Astrocyte (in vitro differentiated cells and primary cell): Measurements from ENCODE around the gene TH.

Experiments used
- EZH2 ChIP-seq: IDR thresholded peaks from 2 replicates; pipeline ENCODE4 v1.6.1; 2012; ENCODE audit warnings: mild to moderate bottlenecking, low read length, inconsistent platforms; ENCODE audit not compliant: insufficient read depth
- TF ChIP-seq, protein P1 (sequence below): IDR thresholded peaks from 2 replicates; pipeline ENCODE4 v1.5.1; 2011; ENCODE audit warnings: low read depth, mild to moderate bottlenecking, inconsistent platforms, low read length, moderate library complexity; ENCODE audit not compliant: insufficient read depth

DNA sequence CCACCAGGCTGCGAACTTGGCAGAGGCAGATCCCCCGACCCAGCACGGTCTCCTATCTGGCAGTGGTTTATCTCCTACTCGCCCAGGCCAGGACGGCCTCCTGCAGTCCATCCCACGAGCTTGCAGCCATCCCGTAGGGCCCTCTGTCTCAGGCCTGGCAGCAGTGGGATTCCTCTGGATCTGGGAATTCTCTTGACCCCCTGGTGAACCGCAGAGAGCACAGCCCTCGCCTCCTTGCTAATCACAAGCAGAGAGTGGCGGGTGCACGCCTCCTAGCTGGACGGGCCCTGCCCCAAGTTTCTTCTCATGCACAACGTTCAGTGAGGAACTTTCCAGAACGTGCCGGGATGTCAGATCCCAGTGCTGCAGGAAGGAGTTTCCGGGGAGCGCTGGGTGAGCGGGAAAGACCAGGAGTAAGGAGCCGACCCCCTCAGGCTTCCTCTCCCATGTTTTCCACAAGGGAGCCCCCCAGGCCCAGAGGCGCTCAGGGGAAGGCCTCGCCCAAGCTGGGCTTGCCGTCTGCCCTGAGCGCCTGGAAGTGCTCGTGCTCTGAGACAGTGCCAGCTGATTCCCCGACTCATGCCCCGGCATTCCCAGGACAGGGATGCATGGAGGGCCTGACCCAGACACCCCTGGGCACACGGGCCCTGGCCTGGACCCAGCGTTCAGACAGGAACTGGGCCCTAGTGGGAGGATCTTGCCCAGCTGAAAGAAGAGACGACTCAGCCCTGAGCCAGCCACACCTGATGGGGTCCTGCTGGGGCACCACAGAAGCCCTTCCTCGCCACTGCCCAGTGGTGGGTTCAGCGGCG, 57.0 kb downstream of the TH start:
- TF ChIP-seq, protein P1, sequence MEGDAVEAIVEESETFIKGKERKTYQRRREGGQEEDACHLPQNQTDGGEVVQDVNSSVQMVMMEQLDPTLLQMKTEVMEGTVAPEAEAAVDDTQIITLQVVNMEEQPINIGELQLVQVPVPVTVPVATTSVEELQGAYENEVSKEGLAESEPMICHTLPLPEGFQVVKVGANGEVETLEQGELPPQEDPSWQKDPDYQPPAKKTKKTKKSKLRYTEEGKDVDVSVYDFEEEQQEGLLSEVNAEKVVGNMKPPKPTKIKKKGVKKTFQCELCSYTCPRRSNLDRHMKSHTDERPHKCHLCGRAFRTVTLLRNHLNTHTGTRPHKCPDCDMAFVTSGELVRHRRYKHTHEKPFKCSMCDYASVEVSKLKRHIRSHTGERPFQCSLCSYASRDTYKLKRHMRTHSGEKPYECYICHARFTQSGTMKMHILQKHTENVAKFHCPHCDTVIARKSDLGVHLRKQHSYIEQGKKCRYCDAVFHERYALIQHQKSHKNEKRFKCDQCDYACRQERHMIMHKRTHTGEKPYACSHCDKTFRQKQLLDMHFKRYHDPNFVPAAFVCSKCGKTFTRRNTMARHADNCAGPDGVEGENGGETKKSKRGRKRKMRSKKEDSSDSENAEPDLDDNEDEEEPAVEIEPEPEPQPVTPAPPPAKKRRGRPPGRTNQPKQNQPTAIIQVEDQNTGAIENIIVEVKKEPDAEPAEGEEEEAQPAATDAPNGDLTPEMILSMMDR = no peak
- no peak for TF ChIP-seq EZH2
